HCT116 (cell line): ENCODE measurements around the gene EVX2. TPM values are rescaled to one million over a fixed set of nuclear protein-coding genes. Genes with fewer than 3 reads are reported as not detected.

ENCODE experiments used
- ATAC-seq: fragments of 200-7000 bp; cut with Tn5 transposase; 2 replicates; pipeline ENCODE4 v1.9.1; 2020; ENCODE audit warnings: mild to moderate bottlenecking, moderate library complexity
- BruUV-seq: library from RNA; stranded (reverse); fragments of 400-500 nt; replicated peaks from 2 replicates; lab custom pipeline; 2021; lab: Mats Ljungman, UMichigan
- CTCF ChIA-PET: fragments of 300-600 bp; sonication (Branson Sonifier 250); formaldehyde crosslinking; loops from one replicate; lab custom pipeline; 2021; ENCODE audit warnings: antibody characterized with exemption; lab: Charles Lee
- POLR2A ChIA-PET: fragments of 300-600, 350-600 bp; sonication (Branson Sonifier 250); formaldehyde crosslinking; loops from one replicate; lab custom pipeline; 2021; ENCODE audit warnings: antibody characterized with exemption; lab: Charles Lee
- RAD21 ChIA-PET, 2 experiments: fragments of 300-600 bp; sonication (Branson Sonifier 250); formaldehyde crosslinking; loops; one replicate each; lab custom pipeline; 2023; ENCODE audit warnings: low total read pairs in 2 of 2; ENCODE audit not compliant: uncharacterized antibody in 2 of 2, unreplicated experiment in 2 of 2, low non-redundant PET in 1 of 2; lab: Charles Lee
- DNase-seq: peaks from one replicate; pipeline ENCODE4 v3.0.0-alpha.2; 2010; ENCODE audit warnings: low read depth, low spot score
- H2AFZ ChIP-seq: fragments of 200-600 bp; shearing (Covaris generic), sonication (generic); 2 replicates; pipeline ENCODE4 v1.6.1; 2017; ENCODE audit warnings: low read depth, mixed run types, mixed read lengths, antibody characterized with exemption, low read length; ENCODE audit not compliant: poor library complexity, severe bottlenecking
- H3K27ac ChIP-seq: 2 replicates; pipeline ENCODE4 v1.5.1; 2012; ENCODE audit warnings: low read depth, low read length
- H3K27me3 ChIP-seq: fragments of 200-600 bp; sonication (generic); 2 replicates; pipeline ENCODE4 v1.6.1; 2016; ENCODE audit warnings: mixed run types, low read length, mixed read lengths; ENCODE audit not compliant: insufficient read depth
- H3K36me3 ChIP-seq, 2 experiments: fragments of 200-500 bp in 1 of 2; fragments of 200-600 bp in 1 of 2; sonication (Bioruptor generic) in 1 of 2; sonication (generic) in 1 of 2; 2 replicates each; pipeline versions ENCODE4 v1.5.1 to v1.6.1; 2014 to 2016; ENCODE audit warnings: low read length in 2 of 2, inconsistent platforms in 1 of 2, mixed read lengths in 1 of 2, mixed run types in 1 of 2; ENCODE audit not compliant: insufficient read depth in 2 of 2, control insufficient read depth in 1 of 2
- H3K4me1 ChIP-seq, 2 experiments: fragments of 200-600 bp in 1 of 2; sonication (generic) in 1 of 2; 2 replicates each; pipeline versions ENCODE4 v1.5.1 to v1.6.1; 2012 to 2017; ENCODE audit warnings: low read length in 2 of 2, inconsistent platforms in 1 of 2, mild to moderate bottlenecking in 1 of 2, mixed read lengths in 1 of 2, mixed run types in 1 of 2, moderate library complexity in 1 of 2; ENCODE audit not compliant: insufficient read depth in 2 of 2, control insufficient read depth in 1 of 2
- H3K4me2 ChIP-seq: fragments of 200-600 bp; sonication (generic); 2 replicates; pipeline ENCODE4 v1.6.1; 2017; ENCODE audit warnings: mixed run types, low read length, mixed read lengths
- H3K4me3 ChIP-seq, 2 experiments: fragments of 200-600 bp in 1 of 2; sonication (generic) in 1 of 2; replicated peaks in 1 of 2; 2 replicates each; pipeline ENCODE4 v1.5.1; 2011 to 2016; ENCODE audit warnings: low read length in 2 of 2, control low read depth in 1 of 2, low read depth in 1 of 2, mild to moderate bottlenecking in 1 of 2, mixed read lengths in 1 of 2, mixed run types in 1 of 2
- H3K79me2 ChIP-seq: fragments of 200-600 bp; sonication (generic); 2 replicates; pipeline ENCODE4 v1.6.1; 2017; ENCODE audit warnings: mild to moderate bottlenecking, mixed run types, low read length, moderate library complexity, mixed read lengths; ENCODE audit not compliant: insufficient read depth
- H3K9ac ChIP-seq: fragments of 200-600 bp; sonication (generic); 2 replicates; pipeline ENCODE4 v1.6.1; 2016; ENCODE audit warnings: low read length, mixed read lengths
- H3K9me2 ChIP-seq: fragments of 200-600 bp; sonication (generic), shearing (Covaris generic); 2 replicates; pipeline ENCODE4 v1.6.1; 2017; ENCODE audit warnings: mixed run types, mild to moderate bottlenecking, moderate library complexity; ENCODE audit not compliant: insufficient read depth
- H3K9me3 ChIP-seq, 2 experiments: fragments of 200-500 bp in 1 of 2; fragments of 200-600 bp in 1 of 2; sonication (Bioruptor generic) in 1 of 2; sonication (generic) in 1 of 2; 2 replicates each; pipeline ENCODE4 v1.6.1; 2014 to 2017; ENCODE audit warnings: low read length in 2 of 2, mixed read lengths in 2 of 2, inconsistent platforms in 1 of 2, low read depth in 1 of 2, mild to moderate bottlenecking in 1 of 2, mixed run types in 1 of 2, moderate library complexity in 1 of 2; ENCODE audit not compliant: control insufficient read depth in 1 of 2, insufficient read depth in 1 of 2
- H4K20me1 ChIP-seq: fragments of 200-600 bp; sonication (generic), shearing (Covaris generic); 2 replicates; pipeline ENCODE4 v1.6.1; 2017; ENCODE audit warnings: mixed run types, mild to moderate bottlenecking, moderate library complexity; ENCODE audit not compliant: insufficient read depth
- CEBPB ChIP-seq: IDR thresholded peaks from 2 replicates; pipeline ENCODE4 v1.6.1; 2012; ENCODE audit warnings: low read depth
- ELF1 ChIP-seq: IDR thresholded peaks from 2 replicates; pipeline ENCODE4 v1.6.1; 2012; ENCODE audit warnings: low read depth, borderline replicate concordance
- FOSL1 ChIP-seq: IDR thresholded peaks from 2 replicates; pipeline ENCODE4 v1.6.1; 2012; ENCODE audit warnings: low read depth
- SP1 ChIP-seq: IDR thresholded peaks from 2 replicates; pipeline ENCODE4 v1.6.1; 2012; ENCODE audit warnings: low read depth
- intact Hi-C: fragments of 100-400 bp; cut with micrococcal nuclease; formaldehyde crosslinking; loops from 2 replicates; pipeline ENCODE4 v1.10.0; 2022
- total RNA-seq: library from RNA; stranded (reverse); gene quantifications from one replicate; pipeline ENCODE4 v1.2.1, GENCODE V29; 2021; ENCODE audit not compliant: unreplicated experiment
- TF ChIP-seq, protein P1 (sequence below): IDR thresholded peaks from 2 replicates; pipeline ENCODE4 v1.6.1; 2011; ENCODE audit warnings: mild to moderate bottlenecking, low read length, moderate library complexity; ENCODE audit not compliant: insufficient replicate concordance; ENCODE audit errors: extremely low read depth

Gene EVX2
- total RNA-seq, 1 experiment from 2014 or later: not detected

DNA sequence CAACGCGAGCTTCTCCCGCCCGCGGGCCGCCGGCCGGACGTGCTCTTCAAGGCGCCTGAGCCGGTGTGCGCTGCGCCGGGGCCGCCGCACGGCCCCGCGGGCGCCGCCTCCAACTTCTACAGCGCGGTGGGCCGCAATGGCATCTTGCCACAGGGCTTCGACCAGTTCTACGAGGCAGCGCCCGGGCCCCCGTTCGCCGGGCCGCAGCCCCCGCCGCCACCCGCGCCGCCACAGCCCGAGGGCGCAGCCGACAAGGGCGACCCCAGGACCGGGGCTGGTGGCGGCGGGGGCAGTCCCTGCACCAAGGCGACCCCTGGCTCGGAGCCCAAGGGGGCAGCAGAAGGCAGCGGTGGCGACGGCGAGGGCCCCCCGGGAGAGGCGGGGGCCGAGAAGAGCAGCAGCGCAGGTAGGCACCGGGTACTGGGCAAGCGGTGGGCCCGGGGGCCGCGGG is 24.0 kb upstream of the EVX2 start:
- no peak overlapping the region for H3K27ac ChIP-seq
- BruUV-seq: no TSS peak
- H3K9ac ChIP-seq: no peak overlapping the region
- TF ChIP-seq CEBPB (no peak), SP1 (no peak), FOSL1 (no peak), ELF1 (no peak)
- TF ChIP-seq, protein P1, sequence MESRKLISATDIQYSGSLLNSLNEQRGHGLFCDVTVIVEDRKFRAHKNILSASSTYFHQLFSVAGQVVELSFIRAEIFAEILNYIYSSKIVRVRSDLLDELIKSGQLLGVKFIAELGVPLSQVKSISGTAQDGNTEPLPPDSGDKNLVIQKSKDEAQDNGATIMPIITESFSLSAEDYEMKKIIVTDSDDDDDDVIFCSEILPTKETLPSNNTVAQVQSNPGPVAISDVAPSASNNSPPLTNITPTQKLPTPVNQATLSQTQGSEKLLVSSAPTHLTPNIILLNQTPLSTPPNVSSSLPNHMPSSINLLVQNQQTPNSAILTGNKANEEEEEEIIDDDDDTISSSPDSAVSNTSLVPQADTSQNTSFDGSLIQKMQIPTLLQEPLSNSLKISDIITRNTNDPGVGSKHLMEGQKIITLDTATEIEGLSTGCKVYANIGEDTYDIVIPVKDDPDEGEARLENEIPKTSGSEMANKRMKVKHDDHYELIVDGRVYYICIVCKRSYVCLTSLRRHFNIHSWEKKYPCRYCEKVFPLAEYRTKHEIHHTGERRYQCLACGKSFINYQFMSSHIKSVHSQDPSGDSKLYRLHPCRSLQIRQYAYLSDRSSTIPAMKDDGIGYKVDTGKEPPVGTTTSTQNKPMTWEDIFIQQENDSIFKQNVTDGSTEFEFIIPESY: no peak
- TF ChIP-seq, all 23 proteins: peak for 0
- Histone ChIP-seq H3K9me3 (no peaks in the 10 kb centered on the region), H3K9me2 (no peaks in the 10 kb centered on the region), H3K36me3 (no peaks in the 10 kb centered on the region), H3K27me3 (no peaks in the 10 kb centered on the region), H3K4me2 (no peak overlapping the region), H3K4me1 (peaks cover 0 to 18% of the 10 kb centered on the region in 2 experiments; a peak in 1 of 4 replicates), H2AFZ (no peak overlapping the region), H3K4me3 (no peak overlapping the region), H4K20me1 (no peaks in the 10 kb centered on the region), H3K79me2 (no peaks in the 10 kb centered on the region)
- ChIA-PET CTCF (no interaction called here), RAD21 (no interaction called here), POLR2A (no interaction called here)
- ATAC-seq (no peak), DNase-seq (no peak)
- intact Hi-C loops: no loop called here
